HG03280 (cell line): ENCODE data around the gene IGF2R.

Experiments
- ATAC-seq: cut with Tn5 transposase; IDR thresholded peaks from one replicate; pipeline ENCODE4 v1.9.1; 2021; ENCODE audit warnings: mild to moderate bottlenecking, moderate library complexity; ENCODE audit not compliant: unreplicated experiment

The IGF2R gene

DNA sequence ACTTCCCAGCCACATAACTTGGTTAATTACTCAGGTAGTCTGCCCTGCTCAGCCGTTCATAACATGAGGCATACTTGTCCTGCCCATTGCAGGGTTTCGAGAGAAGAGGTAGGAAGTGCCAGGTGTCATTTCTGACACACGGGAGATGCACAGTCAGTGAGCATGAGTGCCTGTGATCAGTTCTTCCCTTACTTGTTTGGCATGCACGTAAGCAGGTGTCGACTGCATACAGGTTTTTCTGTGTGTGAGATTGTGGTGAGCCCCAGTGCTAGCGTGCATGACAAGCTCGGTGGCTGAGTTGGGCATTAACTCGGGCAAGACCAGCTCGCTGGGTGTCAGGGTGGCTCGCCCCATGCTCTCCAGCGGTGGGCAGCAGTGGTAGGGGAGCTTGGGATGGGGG, 101.5 kb downstream of the IGF2R start:
- ATAC-seq = no peak

DNA sequence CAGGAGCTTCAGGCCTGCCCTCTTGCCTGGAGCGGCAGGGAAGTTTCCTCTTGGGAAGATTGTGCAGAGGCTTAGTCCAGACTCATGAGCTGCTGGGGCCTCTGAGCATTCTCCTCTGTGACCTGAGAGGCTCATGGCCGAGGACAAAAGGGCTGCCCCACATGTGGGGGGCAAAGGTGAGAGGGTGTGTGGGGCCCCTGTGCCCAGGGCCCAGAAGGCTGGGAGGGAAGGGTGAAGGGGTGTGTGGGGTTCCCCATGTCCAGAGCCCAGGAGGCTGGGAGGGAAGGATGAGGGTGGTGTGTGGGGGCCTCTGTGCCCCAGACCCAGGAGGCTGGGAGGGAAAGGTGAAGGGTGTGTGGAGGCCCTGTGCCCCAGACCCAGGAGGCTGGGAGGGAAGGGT, 101.9 kb downstream of the IGF2R start:
- ATAC-seq = no peak

DNA sequence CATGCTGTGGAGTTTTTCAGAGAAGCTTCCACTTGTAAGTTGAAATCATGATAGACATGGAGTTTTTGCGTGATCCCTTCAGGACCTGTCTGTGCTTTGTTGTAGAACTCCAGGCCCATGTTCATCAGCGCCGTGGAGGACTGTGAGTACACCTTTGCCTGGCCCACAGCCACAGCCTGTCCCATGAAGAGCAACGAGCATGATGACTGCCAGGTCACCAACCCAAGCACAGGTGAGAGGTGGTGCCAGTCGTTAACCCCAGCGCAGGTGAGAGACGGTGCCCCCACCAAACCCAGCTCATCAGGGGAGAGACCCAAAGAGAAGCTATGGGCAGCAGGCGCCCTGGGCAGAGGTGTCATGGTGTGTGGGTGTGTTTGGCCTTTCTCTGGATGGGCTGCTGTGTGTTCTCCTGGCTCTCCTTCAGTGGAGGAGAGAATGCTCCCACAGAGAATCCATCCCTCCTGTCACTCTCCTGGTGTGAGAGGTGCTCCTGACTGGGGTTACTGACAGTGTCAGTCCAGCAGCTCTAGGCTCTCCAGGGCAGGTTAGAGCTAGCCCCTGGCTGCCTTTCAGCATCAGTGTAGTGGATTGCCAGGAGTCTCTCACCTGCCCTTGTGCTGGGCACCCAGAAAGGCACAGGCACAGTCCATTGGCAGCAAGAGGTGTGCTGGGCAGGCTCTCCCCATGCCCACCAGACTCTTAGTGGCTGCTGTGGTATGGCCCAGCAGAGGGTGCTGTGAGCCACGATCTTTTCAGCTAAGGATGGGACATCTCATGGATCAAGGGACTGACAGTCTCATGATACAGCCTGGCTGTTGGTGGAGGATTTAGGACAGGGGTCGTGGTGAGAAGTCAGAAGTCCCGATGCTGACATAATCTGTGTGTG, 103.2 kb downstream of the IGF2R start:
- ATAC-seq = no peak

DNA sequence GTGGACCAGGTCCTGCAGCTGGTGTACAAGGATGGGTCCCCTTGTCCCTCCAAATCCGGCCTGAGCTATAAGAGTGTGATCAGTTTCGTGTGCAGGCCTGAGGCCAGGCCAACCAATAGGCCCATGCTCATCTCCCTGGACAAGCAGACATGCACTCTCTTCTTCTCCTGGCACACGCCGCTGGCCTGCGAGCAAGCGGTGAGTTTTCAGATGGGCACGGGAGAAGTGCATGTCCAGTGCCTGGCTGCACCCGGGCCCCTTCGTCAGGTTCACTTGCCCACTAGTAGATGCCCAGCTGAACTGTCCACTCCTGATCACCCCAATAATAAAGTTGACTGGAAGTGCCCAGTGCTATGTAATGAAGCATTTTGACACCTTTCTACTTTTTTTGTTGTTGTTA, 104.4 kb downstream of the IGF2R start:
- ATAC-seq = no peak

DNA sequence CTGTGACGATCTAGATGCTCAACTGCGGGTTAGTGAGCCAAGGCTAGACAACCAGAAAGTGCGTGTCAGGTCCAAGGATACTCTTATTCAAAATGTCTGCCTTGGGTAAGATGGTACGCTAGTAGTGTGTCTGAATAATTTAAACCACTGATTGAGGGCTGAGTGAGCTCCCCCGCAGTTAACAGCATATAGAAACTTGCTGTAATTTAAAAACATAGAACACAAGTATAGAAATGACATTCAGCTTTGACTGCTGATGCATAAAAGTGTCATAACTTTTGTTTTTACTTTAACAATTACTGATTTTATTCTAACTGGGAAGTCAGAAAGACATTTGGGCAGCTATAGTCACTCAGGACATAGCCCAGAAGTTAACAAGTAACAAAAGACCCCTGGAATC, 107.1 kb downstream of the IGF2R start:
- ATAC-seq = no peak

DNA sequence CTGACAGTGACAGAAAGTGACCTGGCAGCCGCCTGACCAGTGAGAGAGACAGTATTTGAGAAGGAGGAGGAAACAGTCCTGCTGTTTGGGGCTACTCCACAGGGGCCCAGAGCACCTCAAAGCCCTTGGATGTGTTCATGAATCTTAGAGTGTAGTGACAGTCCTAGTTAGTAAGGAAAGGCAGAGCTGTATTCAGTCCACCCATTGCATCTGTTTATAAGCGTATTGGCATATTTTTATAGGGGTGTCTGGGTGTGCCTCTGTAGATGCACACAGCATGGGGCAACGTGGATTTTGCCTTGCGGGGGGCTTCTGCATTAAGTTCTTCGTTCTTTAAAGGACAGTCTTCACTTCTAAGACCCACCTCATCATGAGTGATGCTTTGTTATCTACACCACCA, 108.1 kb downstream of the IGF2R start:
- no peak for ATAC-seq

DNA sequence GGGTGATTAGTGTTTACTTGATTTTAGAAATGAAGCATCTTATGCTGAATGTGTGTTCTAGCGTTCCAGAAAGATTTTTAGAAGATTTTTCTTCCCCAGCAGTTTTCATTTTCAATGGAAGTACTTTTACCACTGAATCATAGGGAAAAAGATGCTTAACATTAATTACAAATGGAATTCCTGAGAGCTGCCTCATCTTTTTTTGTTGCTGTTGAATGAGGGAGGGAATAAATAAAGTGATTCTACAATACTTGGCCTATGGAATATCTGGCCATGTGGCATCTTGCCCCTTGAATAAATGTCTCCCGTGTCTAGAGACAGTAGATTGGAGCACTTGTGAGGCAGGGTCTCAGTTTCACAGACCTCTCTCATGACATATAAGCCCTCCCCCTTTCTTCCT, 108.6 kb downstream of the IGF2R start:
- no peak for ATAC-seq

DNA sequence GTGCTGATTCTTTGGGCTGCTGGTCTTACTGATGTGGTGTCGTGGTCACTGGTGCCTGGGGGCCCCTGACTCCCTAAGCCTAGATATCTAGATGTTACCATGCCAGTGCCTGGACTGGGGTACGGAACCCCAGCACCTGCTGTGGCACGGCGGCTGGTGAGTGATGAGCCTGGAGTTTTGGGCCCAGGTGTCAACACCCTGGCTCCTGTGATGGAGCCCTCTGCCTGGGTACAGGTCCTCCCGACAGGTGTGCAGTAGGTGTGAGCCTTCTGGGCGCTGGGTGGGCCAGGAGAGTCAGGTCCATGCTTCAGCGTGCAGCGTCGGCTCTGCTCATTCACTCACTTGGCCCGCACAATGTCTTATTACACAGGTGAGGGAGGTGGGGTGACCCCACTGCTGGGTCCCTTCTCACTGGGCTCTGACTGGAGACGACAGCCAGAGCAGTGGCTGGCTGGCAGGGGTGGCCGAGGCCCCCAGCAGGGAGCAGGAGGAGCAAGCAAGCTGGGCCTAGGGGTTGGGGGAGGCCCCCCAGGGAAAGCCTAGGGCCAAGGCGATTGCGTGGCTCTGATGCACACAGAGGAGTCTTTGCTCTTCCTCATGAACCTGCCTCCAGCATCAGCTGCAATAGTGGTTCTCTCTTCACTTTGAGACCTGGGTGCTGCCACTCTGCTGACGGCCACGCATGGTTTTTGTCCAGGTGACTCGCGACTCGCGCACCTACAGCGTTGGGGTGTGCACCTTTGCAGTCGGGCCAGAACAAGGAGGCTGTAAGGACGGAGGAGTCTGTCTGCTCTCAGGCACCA, 110.2 kb downstream of the IGF2R start:
- no peak for ATAC-seq

DNA sequence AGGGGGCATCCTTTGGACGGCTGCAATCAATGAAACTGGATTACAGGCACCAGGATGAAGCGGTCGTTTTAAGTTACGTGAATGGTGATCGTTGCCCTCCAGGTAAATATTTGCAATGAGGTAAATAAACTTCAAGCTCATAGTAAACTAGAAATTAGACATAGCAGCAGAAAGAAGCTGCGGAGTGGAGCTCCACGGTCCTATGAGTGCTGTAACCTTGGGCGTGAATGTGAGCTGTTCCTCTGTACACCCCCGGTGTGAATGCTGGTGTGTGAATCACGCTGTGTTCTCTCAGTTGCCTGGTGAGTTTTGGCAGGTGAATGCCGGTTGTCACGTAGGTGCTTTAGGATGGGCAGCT, 110.8 kb downstream of the IGF2R start:
- ATAC-seq = no peak

DNA sequence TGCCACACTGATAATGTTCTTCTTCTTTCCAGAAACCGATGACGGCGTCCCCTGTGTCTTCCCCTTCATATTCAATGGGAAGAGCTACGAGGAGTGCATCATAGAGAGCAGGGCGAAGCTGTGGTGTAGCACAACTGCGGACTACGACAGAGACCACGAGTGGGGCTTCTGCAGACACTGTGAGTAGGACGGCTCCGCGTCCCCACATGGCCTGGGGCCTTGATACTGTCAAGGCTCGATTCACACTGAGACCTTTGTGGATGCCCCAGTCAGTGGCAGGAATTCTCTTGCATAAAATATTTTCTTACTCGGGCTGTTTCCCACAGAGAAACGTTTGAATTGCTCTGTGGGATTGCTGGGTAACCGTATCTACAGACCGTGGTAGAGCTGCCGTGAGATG, 111.2 kb downstream of the IGF2R start:
- no peak for ATAC-seq

DNA sequence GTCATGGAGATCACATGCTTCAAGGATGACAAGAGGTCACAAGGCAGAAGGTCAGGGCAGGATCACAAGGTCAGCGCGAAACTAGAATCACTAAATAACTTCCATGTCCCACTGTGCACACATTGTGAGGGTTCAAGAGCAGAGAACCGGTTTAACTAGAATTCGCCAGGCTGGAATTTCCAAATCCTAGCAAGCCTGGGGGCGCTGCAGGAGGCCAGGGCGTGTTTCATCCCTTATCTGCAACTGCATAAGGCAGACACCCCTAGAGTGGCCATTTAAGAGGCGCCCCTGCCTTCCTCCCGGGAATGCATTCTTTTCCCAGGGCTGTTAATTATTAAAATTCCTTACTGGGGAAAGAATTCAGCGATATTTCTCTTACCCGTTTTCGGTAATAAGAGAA, 112.5 kb downstream of the IGF2R start:
- ATAC-seq = no peak

DNA sequence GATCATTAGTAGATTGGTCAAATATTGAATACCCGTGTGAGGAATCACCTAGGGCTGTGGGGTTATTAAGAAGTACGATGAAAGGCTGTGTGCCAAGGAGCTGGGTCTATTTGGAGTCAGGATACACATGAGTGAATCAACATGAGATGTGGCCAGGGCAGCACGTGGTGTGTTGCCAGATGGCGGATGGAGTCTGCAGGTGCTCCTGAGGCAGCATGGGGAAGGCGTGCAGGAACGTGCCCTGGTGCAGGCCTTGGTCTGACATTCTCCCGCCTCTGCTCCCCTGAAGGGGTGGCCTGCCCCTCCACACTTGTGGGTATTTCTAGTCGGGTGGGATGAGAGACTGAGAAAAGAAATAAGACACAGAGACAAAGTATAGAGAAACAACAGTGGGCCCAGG, 113.7 kb downstream of the IGF2R start:
- no peak for ATAC-seq

DNA sequence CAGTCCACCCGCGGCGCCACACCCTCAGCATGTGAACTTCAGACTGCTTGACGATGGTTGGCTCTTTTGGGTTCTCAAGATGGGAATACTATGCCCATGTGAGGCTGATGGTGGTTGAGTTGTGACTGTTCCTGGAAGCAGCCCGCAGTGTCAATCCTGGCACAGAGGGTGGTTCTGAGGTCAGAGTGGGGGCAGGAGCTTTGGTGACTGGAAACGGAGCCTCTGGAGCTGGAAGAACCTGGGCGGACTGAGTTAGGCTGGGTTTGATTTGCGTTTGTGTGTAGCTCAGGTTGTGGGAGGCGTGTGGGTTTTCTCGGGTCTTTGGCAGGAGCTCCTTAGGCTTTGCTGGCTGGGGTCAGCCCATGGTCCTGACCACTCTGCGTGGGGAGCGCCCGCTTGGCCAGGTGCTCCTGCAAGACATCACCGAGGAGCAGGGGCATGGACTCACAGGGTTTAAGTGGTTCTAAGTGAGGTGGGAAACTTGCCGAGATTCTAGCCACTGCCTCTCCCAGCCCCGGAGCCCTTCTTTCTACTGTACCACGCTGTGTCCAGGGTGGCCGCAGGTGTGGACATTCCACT, 115.4 kb downstream of the IGF2R start:
- ATAC-seq = no peak

DNA sequence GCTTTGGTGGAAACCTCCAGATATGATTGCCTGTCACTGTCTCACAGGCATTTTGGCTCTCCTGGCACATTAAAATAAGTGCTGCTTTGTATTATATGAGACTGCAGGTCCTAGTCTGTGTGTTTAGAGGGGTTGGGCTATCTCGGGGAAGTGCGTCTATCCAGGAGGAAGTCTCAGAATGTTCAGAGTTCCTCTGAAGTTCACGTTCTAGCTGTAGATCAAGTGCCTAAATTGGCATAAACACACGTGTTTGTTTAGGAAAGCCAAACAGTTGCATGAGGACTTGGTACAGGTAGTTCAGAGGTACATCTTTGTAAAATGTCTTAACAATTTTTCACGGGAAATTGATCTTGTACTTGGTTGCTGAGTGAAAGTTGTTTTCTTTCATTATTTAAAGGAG, 116.3 kb downstream of the IGF2R start:
- no peak for ATAC-seq

DNA sequence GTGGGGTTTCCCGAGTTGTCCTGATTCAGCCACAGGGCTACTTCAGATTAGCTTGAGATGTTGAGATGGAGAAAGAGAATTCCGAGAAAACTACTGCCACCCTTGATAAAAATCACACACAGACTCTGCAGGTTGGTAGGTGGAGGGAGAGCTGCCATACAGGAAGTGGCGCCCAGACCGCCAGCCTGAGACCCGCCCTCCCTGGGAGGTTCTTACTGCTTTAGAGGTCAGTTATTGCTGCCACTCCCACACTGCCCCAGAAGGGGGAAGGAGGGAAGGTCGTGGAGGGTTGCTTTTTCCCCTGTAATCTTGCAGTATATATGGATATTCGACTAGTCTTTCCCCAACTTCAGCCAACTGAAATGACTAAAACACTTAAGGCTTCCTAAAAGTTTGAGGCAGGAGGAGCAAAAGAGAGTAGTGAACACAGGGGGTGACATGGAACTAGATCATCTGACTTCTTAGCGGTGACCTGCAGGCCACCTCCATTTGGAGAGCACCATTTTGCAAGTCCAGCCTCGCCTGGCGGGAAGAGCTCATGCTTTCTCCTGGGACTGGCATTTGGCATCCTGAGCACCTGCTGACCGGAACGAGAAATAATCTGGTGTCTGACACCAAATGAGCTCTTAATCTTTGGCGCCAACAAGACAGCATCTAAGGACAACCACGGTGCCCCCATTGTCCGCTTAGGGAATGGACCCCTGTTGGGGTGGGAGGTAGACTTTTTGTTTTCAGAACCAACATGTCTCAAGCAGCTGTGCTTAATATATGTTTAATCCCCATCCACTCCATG, 117.0 kb downstream of the IGF2R start:
- no peak for ATAC-seq

DNA sequence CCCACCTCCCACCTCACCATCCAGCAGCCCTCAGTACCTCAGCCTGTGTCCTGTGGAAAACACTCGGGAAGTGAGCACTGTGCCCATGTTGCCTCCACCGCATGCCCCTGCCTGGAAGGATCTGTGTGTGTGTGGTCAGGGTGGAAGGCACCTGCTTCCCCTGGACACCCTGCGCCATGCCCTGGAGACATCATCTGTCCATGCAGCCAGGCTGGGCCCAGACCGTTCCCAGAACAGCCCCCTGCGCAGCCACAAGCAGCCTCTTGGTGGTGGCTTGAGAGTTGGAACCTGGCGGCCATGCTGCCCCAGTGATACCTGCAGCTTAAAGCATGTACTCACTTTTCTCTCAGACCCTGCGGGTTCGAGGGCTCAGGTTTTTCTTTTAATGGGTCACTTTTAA, 117.9 kb downstream of the IGF2R start:
- no peak for ATAC-seq

DNA sequence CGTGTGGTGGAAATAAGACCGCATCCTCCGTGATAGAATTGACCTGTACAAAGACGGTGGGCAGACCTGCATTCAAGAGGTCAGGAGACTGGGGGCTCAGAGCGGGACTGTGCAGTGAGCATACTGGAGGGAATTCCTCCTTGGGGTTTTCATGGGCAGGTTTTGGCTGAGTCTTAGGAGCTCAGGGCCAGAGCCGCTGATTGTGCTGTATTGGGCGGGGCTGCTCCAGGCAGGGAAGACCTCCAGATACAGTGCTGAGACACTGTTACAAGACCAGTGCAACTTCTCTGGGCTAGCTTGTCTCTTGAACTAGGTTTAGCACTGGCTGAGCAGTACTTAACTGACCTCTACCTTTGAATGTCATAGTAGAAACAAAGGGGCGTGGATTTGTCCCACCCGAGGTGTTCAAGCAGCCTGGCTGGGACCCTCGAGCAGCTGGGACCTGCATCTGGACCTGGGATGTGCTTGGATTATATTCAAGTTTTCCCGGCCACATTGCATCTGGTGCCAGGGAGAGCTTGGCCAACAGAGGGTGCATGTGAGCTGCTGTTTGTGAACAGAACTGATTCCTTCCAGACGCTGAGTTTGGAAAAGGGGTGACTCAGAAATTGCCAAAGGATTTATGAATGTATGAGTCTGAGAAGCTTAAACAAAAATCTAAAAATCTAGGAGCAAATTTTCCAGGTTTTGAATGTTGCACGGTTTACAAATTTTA, 119.3 kb downstream of the IGF2R start:
- ATAC-seq = no peak

DNA sequence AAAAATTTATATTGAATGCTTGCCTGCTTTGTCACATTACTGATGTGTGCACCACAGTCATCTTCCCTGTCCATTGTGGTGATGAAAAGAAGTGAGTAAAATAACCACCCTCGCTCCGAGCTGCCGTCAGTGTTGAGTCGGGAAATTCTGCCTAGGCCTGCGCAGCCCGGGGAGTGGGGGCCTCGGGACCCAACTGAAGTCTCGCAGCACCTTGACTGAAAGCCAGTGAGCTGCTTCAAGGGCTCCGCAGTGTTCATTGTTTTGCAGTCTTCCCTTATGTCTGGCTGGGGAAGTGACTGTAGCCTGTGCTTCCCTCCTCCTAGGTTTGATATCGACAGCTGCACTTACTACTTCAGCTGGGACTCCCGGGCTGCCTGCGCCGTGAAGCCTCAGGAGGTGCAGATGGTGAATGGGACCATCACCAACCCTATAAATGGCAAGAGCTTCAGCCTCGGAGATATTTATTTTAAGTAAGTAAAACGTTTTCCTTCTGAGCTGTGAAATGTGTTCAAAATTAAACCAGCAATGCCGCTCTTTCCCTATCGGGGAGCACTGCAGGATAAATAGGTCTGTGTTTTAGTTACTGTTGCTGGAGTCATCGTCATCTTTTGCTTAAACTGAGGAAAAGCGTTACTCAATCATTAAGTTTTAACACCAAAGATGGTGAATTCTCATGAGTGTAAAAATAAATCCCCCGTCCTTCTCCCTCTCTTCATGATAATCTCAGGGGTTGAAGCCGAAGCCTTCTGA, 120.1 kb downstream of the IGF2R start:
- ATAC-seq = no peak

DNA sequence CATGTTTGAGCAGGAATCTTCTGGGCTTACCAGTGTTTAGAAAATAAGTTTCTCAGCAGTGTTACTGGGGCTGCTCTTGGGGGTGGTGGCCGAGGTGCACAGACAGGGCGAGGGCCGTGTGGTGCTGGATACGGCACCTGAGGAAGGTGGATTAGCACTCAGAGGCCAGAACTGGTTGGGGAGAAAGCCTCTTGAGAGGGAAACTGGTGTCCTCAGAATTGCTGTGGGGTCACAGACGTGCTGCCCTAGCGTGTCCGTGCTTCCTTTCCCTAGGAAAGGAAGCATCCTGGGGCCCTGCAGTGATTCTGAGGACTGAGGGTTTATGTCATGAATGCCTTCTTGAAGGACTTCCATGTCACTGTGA, 120.6 kb downstream of the IGF2R start:
- ATAC-seq = no peak
